Cerebellar nuclear complex (tissue), 1 donor: ENCODE measurements around the gene USP9X.
"Not testable (repeated sequence)": the region's sequence is repeated elsewhere in the genome, so short reads cannot be mapped to it uniquely, and the experiment has no call there.

Source experiments
- DNase-seq, 2 experiments: peaks; one replicate each; lab custom pipeline; 2025; lab: John Stamatoyannopoulos, UW

The USP9X gene

GRCh38 chrX:41186946-41187345 is 101.7 kb downstream of the USP9X start:
- DNase-seq = not testable (repeated sequence)

GRCh38 chrX:41189156-41189555 is 103.9 kb downstream of the USP9X start:
- DNase-seq = no peak

- DNase-seq = no peak
Observed at GRCh38 chrX:41192880-41193279, 107.6 kb downstream of the USP9X start.

GRCh38 chrX:41198410-41198809 is 113.2 kb downstream of the USP9X start:
- no peak for DNase-seq

- no peak for DNase-seq
Observed at GRCh38 chrX:41200785-41201184, 115.5 kb downstream of the USP9X start.

GRCh38 chrX:41209853-41210252 is 124.6 kb downstream of the USP9X start:
- DNase-seq = no peak

- no peak for DNase-seq
Observed at GRCh38 chrX:41224605-41225004, 139.4 kb downstream of the USP9X start.

- DNase-seq = no peak
Observed at GRCh38 chrX:41233988-41234387, 148.7 kb downstream of the USP9X start.

- not testable (repeated sequence) for DNase-seq
Observed at GRCh38 chrX:41234471-41234870, 149.2 kb downstream of the USP9X start.

GRCh38 chrX:41234962-41235361 is 149.7 kb downstream of the USP9X start:
- DNase-seq = no peak

- no peak for DNase-seq
Observed at GRCh38 chrX:41236629-41237028, 151.4 kb downstream of the USP9X start.

- no peak for DNase-seq
Observed at GRCh38 chrX:41240509-41240908, 155.3 kb downstream of the USP9X start.

GRCh38 chrX:41241962-41242361 is 156.7 kb downstream of the USP9X start:
- no peak for DNase-seq

GRCh38 chrX:41245641-41246040 is 160.4 kb downstream of the USP9X start:
- DNase-seq = no peak

GRCh38 chrX:41250867-41251266 is 165.6 kb downstream of the USP9X start:
- no peak for DNase-seq

- DNase-seq = no peak
Observed at GRCh38 chrX:41257801-41258200, 172.6 kb downstream of the USP9X start.

- DNase-seq = no peak
Observed at GRCh38 chrX:41258226-41258625, 173.0 kb downstream of the USP9X start.

GRCh38 chrX:41258871-41259270 is 173.6 kb downstream of the USP9X start:
- DNase-seq = no peak

- DNase-seq = no peak
Observed at GRCh38 chrX:41259516-41259915, 174.3 kb downstream of the USP9X start.

GRCh38 chrX:41265615-41266014 is 180.4 kb downstream of the USP9X start:
- DNase-seq = no peak

GRCh38 chrX:41273638-41274037 is 188.4 kb downstream of the USP9X start:
- DNase-seq = no peak

- DNase-seq = peak in 1 of 2 experiments; percentile 44
Observed at GRCh38 chrX:41275661-41276609, 190.7 kb downstream of the USP9X start.

- DNase-seq = no peak
Observed at GRCh38 chrX:41276661-41277506, 191.6 kb downstream of the USP9X start.
